T-helper 17 cell (primary cell): ENCODE results near the gene ETV3. TPM values are rescaled to one million over a fixed set of nuclear protein-coding genes. Genes with fewer than 3 reads are reported as not detected.
"Not testable (repeated sequence)": the region's sequence is repeated elsewhere in the genome, so short reads cannot be mapped to it uniquely, and the experiment has no call there.

ENCODE experiments used
- ATAC-seq: fragments of 150-1000 bp; cut with Tn5 transposase; 2 replicates; pipeline ENCODE4 v1.10.0; 2021; ENCODE audit warnings: mild to moderate bottlenecking, moderate library complexity
- DNase-seq, 3 donors: peaks; one replicate each; pipeline versions ENCODE4 v3.0.0 to v3.0.0-alpha.2; 2020 to 2021
- H3K9me3 ChIP-seq: one replicate; pipeline ENCODE4 v1.7.0; 2013; ENCODE audit warnings: low read length, mild to moderate bottlenecking; ENCODE audit not compliant: control insufficient read depth, poor library complexity, severe bottlenecking
- H3K27ac Mint-ChIP-seq: one replicate; pipeline ENCODE4 v1.8.0; 2022; ENCODE audit warnings: mild to moderate bottlenecking, moderate library complexity, mixed read lengths
- H3K27me3 Mint-ChIP-seq: one replicate; pipeline ENCODE4 v1.8.0; 2022; ENCODE audit warnings: mixed read lengths
- H3K36me3 Mint-ChIP-seq: one replicate; pipeline ENCODE4 v1.8.0; 2022; ENCODE audit warnings: low read depth, mixed read lengths
- H3K4me1 Mint-ChIP-seq: one replicate; pipeline ENCODE4 v1.8.0; 2022; ENCODE audit warnings: mild to moderate bottlenecking, mixed read lengths
- H3K4me3 Mint-ChIP-seq: one replicate; pipeline ENCODE4 v1.8.0; 2022; ENCODE audit warnings: mild to moderate bottlenecking, moderate library complexity, mixed read lengths
- total RNA-seq, 4 donors: library from RNA in 2 of 4; stranded (reverse) in 2 of 4; gene quantifications; one replicate each; pipeline ENCODE4 v1.2.3 and lab custom pipeline; 2022 to 2026

Gene ETV3
- total RNA-seq, 2 donors from 2014 or later, result 74.0 to 78.2 TPM

DNA sequence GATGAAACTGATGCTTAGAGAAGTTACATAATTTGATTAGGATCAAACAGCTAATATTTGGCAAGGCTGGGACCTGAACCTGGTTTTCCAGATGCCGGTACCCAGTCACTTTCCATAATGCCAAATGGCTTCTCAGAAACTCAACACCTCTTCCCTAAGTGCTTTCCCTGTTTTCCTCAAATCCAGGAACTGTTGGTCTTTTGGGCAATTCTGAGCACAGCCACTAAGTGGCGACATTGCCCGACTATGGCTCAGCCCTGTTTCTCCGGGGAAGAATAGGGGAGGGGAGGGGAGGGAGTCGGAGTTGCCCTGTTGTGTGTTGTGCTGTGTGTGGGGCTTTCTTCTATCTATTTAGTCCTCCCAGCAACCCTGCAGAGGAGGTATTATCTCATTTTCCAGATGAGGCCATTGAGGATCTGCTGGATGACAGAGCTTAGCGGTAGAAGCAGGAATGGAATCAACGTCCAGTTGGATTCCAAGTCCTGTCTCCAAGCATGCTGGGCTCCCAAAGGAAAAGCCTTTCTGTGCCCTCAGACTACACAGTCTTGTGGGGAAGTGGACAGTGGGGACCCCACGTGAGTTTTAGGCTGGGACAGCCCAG is 33.8 kb upstream of the ETV3 start:
- peaks cover 74% of the 10 kb centered on the region for H3K27me3 Mint-ChIP-seq
- not testable (repeated sequence) for H3K27ac Mint-ChIP-seq, H3K36me3 Mint-ChIP-seq, DNase-seq, H3K4me1 Mint-ChIP-seq, H3K9me3 ChIP-seq, H3K4me3 Mint-ChIP-seq
- ATAC-seq, result peak; percentile 45

DNA sequence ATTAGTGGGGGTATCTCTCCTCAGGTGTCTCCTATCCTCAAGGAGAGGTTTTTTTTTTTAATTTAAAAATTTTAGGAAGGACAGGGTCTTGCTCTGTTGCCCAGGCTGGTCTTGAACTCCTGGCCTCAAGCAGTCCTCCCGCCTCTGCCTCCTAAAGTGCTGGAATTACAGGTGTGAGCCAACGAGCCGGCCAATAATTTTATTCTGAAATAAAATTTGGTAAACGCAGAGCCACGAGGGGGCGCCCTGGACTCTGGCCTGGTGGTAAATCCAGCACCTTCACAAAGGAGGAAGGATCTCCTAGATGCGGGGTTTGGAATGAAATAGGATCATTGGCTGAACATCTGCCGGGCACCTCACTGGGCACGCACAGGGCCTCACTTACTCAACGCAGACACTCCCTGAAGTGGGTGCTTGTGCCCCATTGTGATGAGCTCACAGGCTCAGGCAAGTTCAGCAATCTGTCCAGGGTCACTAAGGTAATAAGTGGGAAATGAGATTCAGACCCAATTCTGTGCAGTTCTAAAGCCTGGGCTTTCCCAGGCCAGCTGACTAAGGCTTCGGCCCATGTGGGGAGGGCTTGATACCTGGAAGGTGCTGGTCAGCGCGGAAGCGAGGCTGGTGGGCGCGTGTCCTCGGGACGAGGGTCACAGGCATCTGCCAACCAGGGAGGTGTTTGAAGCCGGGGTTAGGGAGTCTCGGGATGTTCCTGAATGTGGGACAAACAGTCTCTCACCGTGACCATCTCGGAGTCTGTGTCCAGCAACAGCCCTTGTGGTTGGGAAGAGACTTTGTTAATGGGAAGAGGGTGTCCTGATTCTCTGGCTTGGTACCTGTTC is 32.7 kb upstream of the ETV3 start:
- Mint-ChIP-seq H3K36me3 (no peaks in the 10 kb centered on the region), H3K27me3 (peaks cover 64% of the 10 kb centered on the region), H3K4me1 (peaks cover 4% of the 10 kb centered on the region), H3K27ac (no peak overlapping the region), H3K4me3 (no peak overlapping the region)
- ATAC-seq, result no peak
- no peaks in the 10 kb centered on the region for H3K9me3 ChIP-seq
- peak in 1 of 3 donors; percentile 28 for DNase-seq

DNA sequence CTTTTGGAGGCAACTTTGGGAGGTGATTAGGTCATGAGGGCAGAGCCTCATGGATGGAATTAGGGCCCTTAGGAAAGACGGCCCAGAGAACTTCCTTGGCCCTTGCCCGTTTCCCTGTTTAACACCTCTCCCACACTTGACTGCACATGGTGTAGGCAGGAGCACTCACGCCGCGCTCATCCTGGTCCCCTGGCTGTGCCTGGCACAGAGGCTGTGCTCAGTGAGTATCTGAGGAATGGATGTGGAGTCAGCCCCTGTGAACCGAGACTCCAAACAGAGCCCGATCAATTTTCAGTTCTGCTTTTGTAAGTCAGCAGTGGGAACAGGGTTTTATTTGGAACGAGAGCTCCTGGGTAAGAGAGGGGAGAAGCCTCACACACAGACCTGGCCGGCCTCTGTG is 29.8 kb upstream of the ETV3 start:
- no peak overlapping the region for H3K27ac Mint-ChIP-seq
- H3K27me3 Mint-ChIP-seq, result peaks cover 50% of the 10 kb centered on the region
- H3K9me3 ChIP-seq, result no peaks in the 10 kb centered on the region
- H3K4me3 Mint-ChIP-seq, result no peak overlapping the region
- DNase-seq, result no peak
- H3K36me3 Mint-ChIP-seq, result peaks cover 2% of the 10 kb centered on the region
- no peak for ATAC-seq
- peaks cover 11% of the 10 kb centered on the region for H3K4me1 Mint-ChIP-seq

DNA sequence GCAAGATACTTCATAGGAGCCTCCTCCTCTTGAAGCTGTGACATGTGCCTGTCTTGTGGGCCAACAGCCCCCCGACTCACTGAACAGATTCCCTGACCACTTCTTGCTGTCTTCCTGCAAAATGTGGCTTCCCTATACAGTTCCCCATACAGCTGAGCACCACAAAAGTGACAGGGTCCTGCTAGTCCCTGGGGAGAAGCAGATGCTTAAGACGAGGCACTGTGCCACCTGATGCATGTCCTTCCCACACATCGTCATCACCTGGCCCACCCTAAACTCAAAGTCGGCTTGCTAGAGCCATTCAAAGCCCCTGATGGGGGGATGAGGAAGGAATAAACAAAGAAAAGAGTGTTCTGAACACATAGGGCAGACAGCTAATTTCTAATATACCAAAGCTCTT is 29.2 kb upstream of the ETV3 start:
- ATAC-seq (no peak), DNase-seq (no peak)
- Mint-ChIP-seq H3K4me1 (peaks cover 11% of the 10 kb centered on the region), H3K36me3 (peaks cover 2% of the 10 kb centered on the region), H3K27ac (no peak overlapping the region), H3K27me3 (peaks cover 46% of the 10 kb centered on the region), H3K4me3 (no peak overlapping the region)
- no peaks in the 10 kb centered on the region for H3K9me3 ChIP-seq

DNA sequence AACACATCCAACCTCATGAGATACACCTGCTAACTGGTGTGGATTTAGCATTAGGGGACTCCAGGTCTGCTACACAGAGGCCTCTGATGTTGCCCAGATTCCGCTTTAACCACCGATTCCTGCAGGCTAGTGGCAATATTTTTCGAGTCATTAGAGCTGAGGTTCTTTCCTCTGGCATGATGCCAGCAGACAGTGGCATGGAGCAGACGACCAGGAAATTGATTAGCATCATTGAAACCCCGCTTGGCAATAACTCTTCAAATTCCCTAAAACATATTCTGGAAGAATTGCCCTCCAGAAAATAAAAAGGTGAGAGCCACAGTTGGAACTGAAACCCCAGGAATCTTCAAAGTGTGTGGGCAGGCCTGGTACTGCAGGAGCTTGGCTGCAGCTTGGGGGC is 28.4 kb upstream of the ETV3 start:
- H3K4me1 Mint-ChIP-seq, result peaks cover 10% of the 10 kb centered on the region
- DNase-seq (no peak), ATAC-seq (no peak)
- peaks cover 45% of the 10 kb centered on the region for H3K27me3 Mint-ChIP-seq
- H3K9me3 ChIP-seq, result no peaks in the 10 kb centered on the region
- no peak overlapping the region for H3K4me3 Mint-ChIP-seq
- no peak overlapping the region for H3K27ac Mint-ChIP-seq
- peaks cover 2% of the 10 kb centered on the region for H3K36me3 Mint-ChIP-seq

DNA sequence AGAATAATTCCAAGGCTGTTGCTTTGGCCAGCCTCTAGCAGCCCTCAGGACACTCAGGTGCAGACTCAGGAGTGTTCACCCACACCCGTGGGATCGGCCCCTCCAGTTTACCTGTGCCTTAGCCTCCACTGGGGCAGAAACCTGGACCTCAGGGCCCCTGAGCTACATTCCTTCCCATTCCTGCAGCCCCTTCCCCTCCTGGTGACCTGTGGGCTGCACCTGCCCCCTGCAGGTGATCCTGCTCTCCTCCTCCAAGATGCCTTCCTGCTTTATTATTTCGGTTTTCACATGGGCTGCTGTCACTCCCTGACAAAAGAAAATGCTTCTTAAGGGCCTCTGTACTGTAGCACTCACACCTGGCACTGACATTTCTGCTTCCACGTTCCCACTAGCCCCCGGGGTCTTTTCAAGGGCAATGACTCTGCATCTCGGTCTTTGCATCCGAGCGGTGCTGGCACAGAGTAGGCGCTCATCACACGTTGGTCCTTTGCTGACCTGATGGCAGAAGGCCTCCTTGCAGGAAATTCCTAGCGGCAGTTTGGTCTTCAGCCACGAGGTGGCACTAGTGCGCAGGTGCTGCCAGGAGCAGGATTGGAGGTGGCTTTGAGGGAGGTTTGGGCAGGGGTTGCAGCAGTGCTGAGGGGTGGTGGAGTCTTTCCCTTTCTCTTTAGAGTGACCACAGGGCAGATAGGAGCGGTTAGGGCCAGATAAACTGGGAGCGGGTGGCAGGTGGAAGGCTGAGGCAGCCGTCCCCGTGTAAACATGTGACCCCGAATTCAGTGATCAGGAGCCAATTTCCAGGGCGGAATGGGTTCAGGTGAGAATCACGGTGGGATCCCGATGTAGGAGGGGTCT is 25.3 kb upstream of the ETV3 start:
- peak; percentile 51 to 80 (median 53) for DNase-seq
- H3K9me3 ChIP-seq, result no peaks in the 10 kb centered on the region
- no peak overlapping the region for H3K27ac Mint-ChIP-seq
- peaks cover 10% of the 10 kb centered on the region for H3K4me1 Mint-ChIP-seq
- peak; percentile 68 for ATAC-seq
- H3K36me3 Mint-ChIP-seq, result peaks cover 2% of the 10 kb centered on the region
- H3K4me3 Mint-ChIP-seq, result peak overlapping the region; percentile 74
- H3K27me3 Mint-ChIP-seq, result peaks cover 39% of the 10 kb centered on the region

DNA sequence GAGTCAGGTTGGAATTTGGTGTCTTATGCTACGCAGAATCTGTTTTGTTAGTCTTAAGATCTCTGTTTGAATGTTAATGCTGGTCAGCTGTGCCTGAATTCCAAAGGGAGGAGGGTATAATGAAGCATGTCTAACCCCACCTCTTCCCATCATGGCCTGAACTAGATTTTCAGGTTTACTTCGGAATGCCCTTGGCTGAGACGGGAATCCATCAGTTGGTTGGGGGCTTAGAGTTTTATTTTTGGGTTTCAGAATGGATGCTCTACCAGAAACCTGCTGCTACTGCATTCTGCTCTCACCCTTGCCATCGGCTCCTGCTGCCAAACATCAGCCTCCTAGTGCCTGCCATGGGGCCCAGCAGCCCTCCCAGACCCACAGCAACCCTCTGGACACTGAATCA is 24.1 kb upstream of the ETV3 start:
- Mint-ChIP-seq H3K4me1 (peaks cover 10% of the 10 kb centered on the region), H3K27ac (no peak overlapping the region), H3K4me3 (no peak overlapping the region), H3K27me3 (peaks cover 46% of the 10 kb centered on the region), H3K36me3 (peaks cover 2% of the 10 kb centered on the region)
- DNase-seq (no peak), ATAC-seq (no peak)
- H3K9me3 ChIP-seq, result no peaks in the 10 kb centered on the region

DNA sequence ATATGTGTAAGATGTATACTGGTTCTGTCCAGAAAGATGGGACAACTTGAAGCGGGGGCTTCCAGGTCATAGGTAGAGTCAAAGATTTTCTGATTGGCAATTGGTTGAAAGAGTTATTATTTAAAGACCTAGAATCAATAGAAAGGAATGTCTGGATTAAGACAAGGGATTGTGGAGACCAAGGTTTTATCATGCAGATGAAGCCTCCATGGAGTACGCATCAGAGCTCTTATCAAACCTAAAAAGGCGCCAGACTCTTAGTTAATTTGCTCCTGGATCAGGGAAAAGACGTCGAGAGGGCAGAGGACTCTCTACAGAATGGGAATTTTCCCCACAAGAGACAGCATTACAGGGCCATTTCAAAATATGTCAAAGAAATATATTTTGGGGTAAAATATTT is 23.7 kb upstream of the ETV3 start:
- no peak overlapping the region for H3K4me3 Mint-ChIP-seq
- no peak for ATAC-seq
- no peaks in the 10 kb centered on the region for H3K9me3 ChIP-seq
- H3K27ac Mint-ChIP-seq, result no peak overlapping the region
- DNase-seq, result no peak
- peaks cover 10% of the 10 kb centered on the region for H3K4me1 Mint-ChIP-seq
- peaks cover 46% of the 10 kb centered on the region for H3K27me3 Mint-ChIP-seq
- peaks cover 2% of the 10 kb centered on the region for H3K36me3 Mint-ChIP-seq

DNA sequence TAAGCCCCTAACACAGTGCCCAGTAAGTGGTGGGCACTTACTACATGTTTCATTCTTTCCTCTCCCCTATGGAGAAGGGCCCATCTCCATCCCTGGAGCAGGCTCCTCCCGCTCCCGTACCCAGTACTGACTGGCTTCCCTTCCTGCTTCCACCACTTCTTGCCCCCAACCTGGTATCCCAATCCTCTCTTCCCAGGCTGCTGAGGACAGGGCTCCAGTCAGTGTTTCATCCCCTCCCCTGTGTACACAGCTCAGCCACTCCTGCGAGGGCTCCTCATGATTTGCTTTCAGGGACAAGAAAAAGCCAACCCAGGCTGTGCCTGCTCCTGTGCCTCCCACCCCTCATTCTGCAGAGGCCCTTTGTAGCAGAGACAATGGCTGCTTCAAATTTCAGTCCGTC is 20.8 kb upstream of the ETV3 start:
- H3K9me3 ChIP-seq, result no peaks in the 10 kb centered on the region
- peaks cover 19% of the 10 kb centered on the region for H3K4me1 Mint-ChIP-seq
- peaks cover 2% of the 10 kb centered on the region for H3K36me3 Mint-ChIP-seq

DNA sequence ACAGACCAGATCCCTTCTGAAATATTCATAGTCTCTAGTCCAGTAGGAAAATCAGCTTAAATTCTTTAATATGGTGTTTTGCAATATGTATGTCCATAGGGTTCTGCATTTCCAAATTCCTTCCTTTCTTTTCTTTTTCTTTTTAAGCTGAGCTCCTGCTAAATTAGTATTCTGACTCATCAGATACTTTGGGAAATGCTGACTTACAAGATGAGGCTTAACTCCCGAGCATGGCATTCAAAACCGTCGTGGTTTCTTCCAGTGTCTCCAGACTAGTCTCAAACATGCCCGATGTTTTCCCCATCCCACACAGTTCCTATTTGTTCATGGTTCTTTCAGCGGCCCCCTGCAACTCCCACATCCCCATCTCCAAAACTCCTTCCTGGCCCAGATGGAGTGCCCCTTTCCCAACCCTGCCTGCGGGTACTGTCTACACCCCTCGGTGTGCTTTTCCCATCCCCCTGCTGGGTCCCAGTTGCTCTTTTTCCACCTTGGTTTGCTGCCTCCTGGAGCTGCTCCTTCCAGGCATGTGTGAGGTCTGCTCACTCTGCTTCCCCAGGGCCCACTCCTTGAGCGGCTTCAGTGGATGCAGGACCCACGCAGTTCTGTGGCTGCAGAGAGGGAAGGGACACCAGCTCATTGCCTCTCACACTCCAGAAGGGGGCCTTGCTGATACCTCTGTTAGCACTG is 19.5 kb upstream of the ETV3 start:
- no peaks in the 10 kb centered on the region for H3K36me3 Mint-ChIP-seq
- DNase-seq (no peak), ATAC-seq (no peak)
- H3K27me3 Mint-ChIP-seq, result peaks cover 48% of the 10 kb centered on the region
- peak overlapping the region; percentile 37 for H3K27ac Mint-ChIP-seq
- no peak overlapping the region for H3K4me3 Mint-ChIP-seq
- peaks cover 21% of the 10 kb centered on the region for H3K4me1 Mint-ChIP-seq
- H3K9me3 ChIP-seq, result no peaks in the 10 kb centered on the region

More for the DNA sequence above, 20.8 kb upstream of the ETV3 start:
- Mint-ChIP-seq H3K4me3 (no peak overlapping the region), H3K27me3 (peaks cover 55% of the 10 kb centered on the region), H3K27ac (peak overlapping the region; percentile 37)
- no peak for DNase-seq
- no peak for ATAC-seq

DNA sequence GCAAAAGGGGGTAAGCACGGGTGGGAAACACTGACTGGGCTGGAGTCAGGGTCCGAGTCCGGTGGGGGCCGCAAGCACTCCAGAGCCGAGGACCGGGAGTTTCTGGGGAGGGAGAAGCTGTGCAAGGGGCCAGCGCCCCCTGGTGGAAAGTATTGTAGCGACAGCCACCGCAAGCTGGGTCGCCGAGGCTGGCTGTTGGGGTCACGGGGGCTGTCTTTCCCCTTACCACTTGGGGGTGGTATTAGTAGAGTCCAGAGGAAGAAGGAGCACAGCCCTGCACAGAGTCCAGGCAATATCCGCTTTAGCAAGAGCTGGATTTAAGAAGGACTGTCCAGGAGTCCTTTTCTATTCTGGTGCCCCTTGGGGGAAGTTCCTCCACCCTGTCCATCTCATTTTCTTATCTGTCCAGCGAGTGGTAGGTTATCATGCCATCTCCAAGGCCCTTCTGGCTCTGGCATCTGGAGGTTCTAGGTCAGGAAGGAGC is 17.9 kb upstream of the ETV3 start:
- H3K4me1 Mint-ChIP-seq, result peaks cover 25% of the 10 kb centered on the region
- H3K27ac Mint-ChIP-seq, result no peak overlapping the region
- no peaks in the 10 kb centered on the region for H3K9me3 ChIP-seq
- peaks cover 43% of the 10 kb centered on the region for H3K27me3 Mint-ChIP-seq
- peak overlapping the region; percentile 53 for H3K4me3 Mint-ChIP-seq
- ATAC-seq (peak; percentile 82), DNase-seq (peak; percentile 62 to 71 (median 70))
- H3K36me3 Mint-ChIP-seq, result no peaks in the 10 kb centered on the region

DNA sequence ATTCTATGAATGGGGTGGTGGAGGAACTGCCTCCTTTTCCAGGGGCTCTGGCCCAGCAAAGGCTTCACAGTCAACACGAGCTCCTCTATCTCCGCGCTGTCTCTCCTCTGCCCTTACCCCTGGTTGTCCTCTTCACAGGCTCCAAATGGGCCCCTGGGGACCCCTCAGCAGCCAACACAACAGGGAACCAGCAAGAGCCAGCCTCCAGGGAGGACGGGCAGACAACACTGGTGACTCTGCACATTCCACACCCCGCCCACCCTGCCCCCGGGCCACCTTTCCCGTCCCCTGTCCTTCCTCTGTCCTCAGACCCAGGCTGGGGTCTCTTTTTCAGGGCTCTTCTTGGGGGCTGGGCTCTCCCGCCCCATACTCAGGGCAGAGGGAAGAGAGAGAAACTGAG is 17.5 kb upstream of the ETV3 start:
- no peak overlapping the region for H3K27ac Mint-ChIP-seq
- H3K4me3 Mint-ChIP-seq, result peak overlapping the region; percentile 53
- ATAC-seq (peak; percentile 14), DNase-seq (no peak)
- H3K9me3 ChIP-seq, result no peaks in the 10 kb centered on the region
- peaks cover 30% of the 10 kb centered on the region for H3K4me1 Mint-ChIP-seq
- no peaks in the 10 kb centered on the region for H3K36me3 Mint-ChIP-seq
- peaks cover 40% of the 10 kb centered on the region for H3K27me3 Mint-ChIP-seq
